Transverse colon (tissue), 4 donors: ENCODE measurements around the gene ALG3. TPM values are rescaled to one million over a fixed set of nuclear protein-coding genes. Genes with fewer than 3 reads are reported as not detected.
A peak's percentile ranks its signal among the peaks of the same experiment; 100 is the strongest.

ENCODE experiments used
- DNase-seq: peaks from one replicate; pipeline ENCODE4 v3.0.0-alpha.2; 2019
- H3K27ac ChIP-seq, 4 donors: fragments of 200-600 bp; sonication (generic); 2 replicates each; pipeline ENCODE4 v1.5.1; 2016 to 2018; ENCODE audit warnings: inconsistent platforms in 4 of 4
- H3K27me3 ChIP-seq: fragments of 200-600 bp; sonication (generic); 2 replicates; pipeline ENCODE4 v1.5.1; 2017; ENCODE audit warnings: inconsistent platforms
- H3K36me3 ChIP-seq, 4 donors: fragments of 200-600 bp; sonication (generic); 2 replicates each; pipeline ENCODE4 v1.5.1; 2017 to 2019; ENCODE audit warnings: inconsistent platforms in 4 of 4
- H3K4me1 ChIP-seq, 4 donors: fragments of 200-600 bp; sonication (generic); 2 replicates each; pipeline ENCODE4 v1.5.1; 2017 to 2020; ENCODE audit warnings: inconsistent platforms in 4 of 4
- H3K4me3 ChIP-seq, 4 donors: fragments of 200-600 bp; sonication (generic); 1 replicate in 1 of 4; 2 replicates in 3 of 4; pipeline versions ENCODE4 v1.5.1 to v1.6.1; 2017 to 2019; ENCODE audit warnings: inconsistent platforms in 4 of 4
- H3K9me3 ChIP-seq, 2 donors: fragments of 200-600 bp; sonication (generic); 2 replicates each; pipeline ENCODE4 v1.5.1; 2017 to 2019; ENCODE audit warnings: inconsistent platforms in 2 of 2
- CTCF ChIP-seq, 5 experiments: fragments of 200-600 bp in 3 of 5; fragments of 450-650 bp in 2 of 5; sonication (generic) in 3 of 5; IDR thresholded peaks; 1 replicate in 2 of 5; 2 replicates in 3 of 5; pipeline ENCODE4 v1.5.1; 2016 to 2017; ENCODE audit warnings: antibody characterized with exemption in 5 of 5, inconsistent platforms in 3 of 5, mild to moderate bottlenecking in 2 of 5, moderate library complexity in 1 of 5
- EP300 ChIP-seq: sonication (generic); formaldehyde crosslinking; IDR thresholded peaks from one replicate; pipeline ENCODE4 v1.6.1; 2017; ENCODE audit warnings: antibody characterized with exemption, low read depth
- POLR2A ChIP-seq: fragments of 450-650 bp; IDR thresholded peaks from one replicate; pipeline ENCODE4 v1.6.1; 2016; ENCODE audit warnings: antibody characterized with exemption, mild to moderate bottlenecking, moderate library complexity
- POLR2AphosphoS5 ChIP-seq, 3 donors: sonication (generic); formaldehyde crosslinking; IDR thresholded peaks; one replicate each; pipeline ENCODE4 v1.6.1; 2016; ENCODE audit warnings: antibody characterized with exemption in 3 of 3
- WGBS, 2 donors: methylation state at CpG; one replicate each; pipeline ENCODE4 v1.1.5; 2018; ENCODE audit warnings: low coverage in 1 of 2; 5-methylcytosine and 5-hydroxymethylcytosine counted together
- in situ Hi-C, 4 donors: fragments of 200-750 bp; cut with MboI; loops; one replicate each; pipeline versions ENCODE4 v1.15.0 to v1.15.1; 2017; ENCODE audit warnings: low sequenced_read_pairs in 3 of 4, low pct_ligation_motif_present in 1 of 4, low pct_unique_long_range_greater_than_20kb in 1 of 4
- intact Hi-C: fragments of 100-400 bp; cut with DNase I; formaldehyde crosslinking; loops from one replicate; pipeline ENCODE4 v1.15.1; 2023; ENCODE audit warnings: low total_unique reads
- total RNA-seq, 4 donors: library from RNA; depleted of rRNA; stranded (reverse); fragments of >200 nt; gene quantifications; one replicate each; pipeline ENCODE4 v1.1.0, GENCODE V29; 2016

Gene ALG3
- total RNA-seq, 4 donors from 2014 or later = 37.3 to 67.3 (median 52.2) TPM

- WGBS, 2 donors = 89% methylated on average over 22 of the region's 23 CpGs; no CpG with 5 or more reads in 1 of the 2 donors
- in situ Hi-C loops (loop anchor here in 3 of 4 donors (25.0 kb wide), 2 partner anchors 96 to 346 kb away; partner anchors contain the start of genes PARL (in 3 of the 3) and EIF2B5 (in 1 of the 3)), intact Hi-C loops (loop anchor here (10.0 kb wide), 2 partner anchors 88 to 338 kb away; no protein-coding TSS in a partner anchor)
- DNase-seq = no peak
- Histone ChIP-seq H3K27me3 (peaks cover 53% of the 10 kb centered on the region), H3K4me1 (peaks cover 9 to 23% (median 17%) of the 10 kb centered on the region in 4 donors), H3K27ac (no peak overlapping the region), H3K36me3 (no peaks in the 10 kb centered on the region), H3K4me3 (no peak overlapping the region), H3K9me3 (no peaks in the 10 kb centered on the region)
- TF ChIP-seq CTCF (IDR thresholded peaks at IDR 0.05) (no peak), POLR2A (no peak), EP300 (no peak), POLR2AphosphoS5 (IDR thresholded peaks at IDR 0.05) (no peak)
Observed at GRCh38 chr3:184233127-184233843, 15.5 kb downstream of the ALG3 start.

GRCh38 chr3:184231671-184232070 is 17.1 kb downstream of the ALG3 start:
- no peaks in the 10 kb centered on the region for H3K9me3 ChIP-seq
- peaks cover 9 to 23% (median 17%) of the 10 kb centered on the region in 4 donors for H3K4me1 ChIP-seq
- no peaks in the 10 kb centered on the region for H3K36me3 ChIP-seq
- intact Hi-C loops (loop anchor here (10.0 kb wide), 2 partner anchors 87 to 337 kb away; no protein-coding TSS in a partner anchor), in situ Hi-C loops (loop anchor here in 3 of 4 donors (25.0 kb wide), 2 partner anchors 94 to 344 kb away; partner anchors contain the start of genes PARL (in 3 of the 3) and EIF2B5 (in 1 of the 3))
- no peak overlapping the region for H3K27ac ChIP-seq
- H3K27me3 ChIP-seq = peaks cover 69% of the 10 kb centered on the region
- no peak overlapping the region for H3K4me3 ChIP-seq
- 41% methylated on average over 3 of the region's 3 CpGs; no CpG with 5 or more reads in 1 of the 2 donors for WGBS, 2 donors
- TF ChIP-seq CTCF (IDR thresholded peaks at IDR 0.05) (no peak), EP300 (no peak), POLR2A (no peak), POLR2AphosphoS5 (IDR thresholded peaks at IDR 0.05) (no peak)
- no peak for DNase-seq

- no peak overlapping the region for H3K27ac ChIP-seq
- DNase-seq = peak; percentile 33
- peaks cover 76% of the 10 kb centered on the region for H3K27me3 ChIP-seq
- peaks cover 9 to 23% (median 17%) of the 10 kb centered on the region in 4 donors for H3K4me1 ChIP-seq
- no peaks in the 10 kb centered on the region for H3K36me3 ChIP-seq
- in situ Hi-C loops (loop anchor here in 3 of 4 donors (25.0 kb wide), 2 partner anchors 94 to 344 kb away; partner anchors contain the start of genes PARL (in 3 of the 3) and EIF2B5 (in 1 of the 3)), intact Hi-C loops (loop anchor here (10.0 kb wide), 2 partner anchors 86 to 336 kb away; no protein-coding TSS in a partner anchor)
- H3K4me3 ChIP-seq = peak overlapping the region in 3 of 4 donors; percentile 21 to 54 (median 39)
- no peaks in the 10 kb centered on the region for H3K9me3 ChIP-seq
- TF ChIP-seq CTCF (IDR thresholded peaks at IDR 0.05) = no peak
- TF ChIP-seq POLR2A = no peak
- no peak for TF ChIP-seq POLR2AphosphoS5 (IDR thresholded peaks at IDR 0.05)
- no peak for TF ChIP-seq EP300
- WGBS, 2 donors = 5 to 25% methylated on average over 1 to 66 of the region's 79 CpGs
Observed at GRCh38 chr3:184230603-184231528, 17.9 kb downstream of the ALG3 start.
